GM12801 (cell line): ENCODE data around the gene POLA1.

Experiments used
- TF ChIP-seq, protein P1 (sequence below): IDR thresholded peaks from one replicate; pipeline ENCODE4 v1.5.1; 2011; ENCODE audit warnings: control low read depth; ENCODE audit not compliant: insufficient read length; ENCODE audit errors: extremely low read depth

Gene POLA1

DNA sequence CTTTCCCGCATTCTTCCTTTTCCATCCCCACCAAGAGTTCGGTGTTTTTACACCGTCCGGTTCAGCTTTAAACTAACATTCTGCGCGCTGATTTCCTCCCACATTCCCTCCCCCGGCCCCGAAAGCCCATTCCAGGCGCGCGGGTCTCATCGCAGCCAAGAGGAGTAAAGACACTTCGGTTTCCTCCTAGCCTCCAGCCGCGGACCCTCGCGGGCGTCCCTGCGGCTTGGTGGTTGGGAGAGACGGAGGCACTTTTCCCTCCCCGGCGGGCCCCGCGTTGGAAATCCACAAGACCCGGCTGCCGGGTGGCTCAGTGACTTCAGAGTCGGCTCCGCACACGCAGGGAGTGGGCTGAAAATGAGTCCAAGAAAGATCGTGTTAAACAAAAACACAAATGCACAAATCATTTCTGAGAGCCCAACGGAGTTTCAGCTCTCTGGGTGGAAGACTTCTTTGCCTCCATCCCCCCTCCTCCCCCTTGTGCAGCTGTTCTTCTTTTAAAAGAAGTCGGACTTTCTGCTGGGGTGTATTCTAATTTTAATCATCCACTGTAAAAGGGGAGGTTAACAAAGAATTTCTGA, 324.0 kb downstream of the POLA1 start:
- TF ChIP-seq, protein P1, sequence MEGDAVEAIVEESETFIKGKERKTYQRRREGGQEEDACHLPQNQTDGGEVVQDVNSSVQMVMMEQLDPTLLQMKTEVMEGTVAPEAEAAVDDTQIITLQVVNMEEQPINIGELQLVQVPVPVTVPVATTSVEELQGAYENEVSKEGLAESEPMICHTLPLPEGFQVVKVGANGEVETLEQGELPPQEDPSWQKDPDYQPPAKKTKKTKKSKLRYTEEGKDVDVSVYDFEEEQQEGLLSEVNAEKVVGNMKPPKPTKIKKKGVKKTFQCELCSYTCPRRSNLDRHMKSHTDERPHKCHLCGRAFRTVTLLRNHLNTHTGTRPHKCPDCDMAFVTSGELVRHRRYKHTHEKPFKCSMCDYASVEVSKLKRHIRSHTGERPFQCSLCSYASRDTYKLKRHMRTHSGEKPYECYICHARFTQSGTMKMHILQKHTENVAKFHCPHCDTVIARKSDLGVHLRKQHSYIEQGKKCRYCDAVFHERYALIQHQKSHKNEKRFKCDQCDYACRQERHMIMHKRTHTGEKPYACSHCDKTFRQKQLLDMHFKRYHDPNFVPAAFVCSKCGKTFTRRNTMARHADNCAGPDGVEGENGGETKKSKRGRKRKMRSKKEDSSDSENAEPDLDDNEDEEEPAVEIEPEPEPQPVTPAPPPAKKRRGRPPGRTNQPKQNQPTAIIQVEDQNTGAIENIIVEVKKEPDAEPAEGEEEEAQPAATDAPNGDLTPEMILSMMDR, result no peak

DNA sequence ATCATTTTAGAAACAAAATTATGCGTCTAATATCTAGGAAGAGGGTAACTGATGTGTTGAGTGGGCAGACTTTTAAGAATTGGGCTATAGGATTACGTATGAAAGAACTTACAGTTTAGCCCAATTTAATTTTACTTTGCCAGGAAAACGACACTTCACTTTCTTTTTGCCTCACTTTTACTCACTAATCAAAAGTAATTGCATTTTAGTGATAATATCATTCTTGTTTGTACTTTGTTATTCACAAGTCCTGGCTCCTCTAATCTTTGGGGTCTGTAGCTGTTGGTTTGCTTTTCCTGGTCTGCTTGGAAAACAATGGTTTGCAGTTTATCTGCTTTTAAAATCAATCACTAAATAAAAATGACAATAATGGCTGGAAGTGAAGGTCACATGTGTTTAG, 325.0 kb downstream of the POLA1 start:
- TF ChIP-seq, protein P1, result no peak

DNA sequence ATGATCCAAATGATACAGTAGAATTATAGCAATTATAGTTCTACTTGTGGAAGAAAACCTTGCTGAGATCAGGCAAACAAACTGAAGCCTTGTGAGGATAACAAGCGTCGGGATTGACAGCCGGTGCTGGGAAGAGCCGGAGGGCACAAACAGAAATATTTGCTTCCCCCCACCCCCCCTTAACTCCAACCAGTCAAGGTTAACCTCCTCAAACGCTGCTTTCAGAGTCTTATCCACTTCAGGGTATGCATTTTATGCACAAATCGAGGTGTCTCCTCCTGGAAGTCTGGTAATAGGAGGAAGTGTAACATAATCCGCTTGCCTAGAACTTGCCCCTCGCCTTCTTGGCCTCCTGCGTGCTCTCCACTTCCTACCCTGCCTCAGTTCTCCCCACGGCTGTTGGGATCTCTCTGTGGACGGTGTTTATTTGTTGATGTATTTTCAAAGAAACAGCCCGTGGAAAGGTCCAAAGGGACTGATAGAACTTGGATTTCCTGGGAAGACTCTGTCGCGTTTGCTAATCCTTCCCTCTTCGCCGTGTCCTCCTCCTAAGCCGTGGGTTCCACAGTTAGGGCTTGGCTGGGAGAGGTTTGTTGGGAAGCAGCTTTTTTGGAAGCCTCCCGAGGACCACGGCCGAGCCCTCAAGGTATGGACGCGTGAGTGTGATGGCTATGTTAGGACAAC, 326.1 kb downstream of the POLA1 start:
- TF ChIP-seq, protein P1, result no peak

DNA sequence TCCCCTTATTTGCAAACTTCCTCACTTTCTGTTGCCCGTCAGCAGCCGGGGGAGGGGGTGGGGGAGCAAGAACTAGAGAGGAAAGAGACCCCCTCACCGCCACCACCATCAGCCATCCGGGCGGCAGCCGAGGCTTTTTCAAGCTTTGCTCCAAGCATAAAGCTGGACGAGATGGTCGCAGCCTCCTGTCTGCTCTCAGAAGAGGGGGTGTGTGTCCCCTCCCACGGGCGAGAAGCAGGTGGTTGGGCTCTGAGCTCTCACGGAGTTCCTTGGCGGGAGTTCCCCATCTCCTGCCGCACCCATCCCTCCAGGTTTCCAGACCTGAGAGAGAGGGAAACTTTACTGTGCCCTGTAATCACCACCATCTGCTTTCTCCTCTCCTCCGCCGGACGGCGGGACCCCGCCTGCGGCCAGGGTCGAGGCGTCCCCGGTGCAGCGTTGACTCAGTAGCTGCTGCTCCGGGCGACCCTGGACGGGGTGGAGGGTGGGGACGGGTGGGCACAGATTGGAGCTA, 326.7 kb downstream of the POLA1 start:
- TF ChIP-seq, protein P1, result no peak

DNA sequence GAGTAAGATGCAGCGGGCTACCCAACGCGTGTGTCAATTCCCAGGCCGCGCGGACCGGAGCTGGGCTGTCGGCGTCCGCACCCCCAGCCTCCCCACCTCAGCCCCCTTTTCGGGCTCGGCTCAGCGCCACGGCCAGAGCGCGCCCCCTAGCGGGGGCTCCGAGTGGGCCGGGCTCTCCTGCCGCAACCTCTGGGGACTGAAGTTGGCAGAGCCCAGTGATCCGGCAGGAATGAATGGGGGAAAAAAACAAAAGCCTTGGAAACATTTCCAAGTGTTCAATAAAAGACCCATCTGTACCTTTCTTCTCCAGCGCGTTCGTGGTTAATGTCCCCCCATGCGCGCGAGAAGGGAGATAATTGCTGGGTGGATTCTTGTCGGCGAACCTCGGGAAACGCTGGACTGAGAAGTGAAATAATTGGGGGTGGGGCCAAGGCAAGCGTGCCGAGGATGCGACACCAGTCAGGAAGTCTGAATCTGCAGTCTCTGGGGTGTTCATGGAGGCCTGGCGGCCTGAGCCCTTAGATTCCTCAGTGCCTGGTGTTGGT, 327.3 kb downstream of the POLA1 start:
- TF ChIP-seq, protein P1, result no peak

DNA sequence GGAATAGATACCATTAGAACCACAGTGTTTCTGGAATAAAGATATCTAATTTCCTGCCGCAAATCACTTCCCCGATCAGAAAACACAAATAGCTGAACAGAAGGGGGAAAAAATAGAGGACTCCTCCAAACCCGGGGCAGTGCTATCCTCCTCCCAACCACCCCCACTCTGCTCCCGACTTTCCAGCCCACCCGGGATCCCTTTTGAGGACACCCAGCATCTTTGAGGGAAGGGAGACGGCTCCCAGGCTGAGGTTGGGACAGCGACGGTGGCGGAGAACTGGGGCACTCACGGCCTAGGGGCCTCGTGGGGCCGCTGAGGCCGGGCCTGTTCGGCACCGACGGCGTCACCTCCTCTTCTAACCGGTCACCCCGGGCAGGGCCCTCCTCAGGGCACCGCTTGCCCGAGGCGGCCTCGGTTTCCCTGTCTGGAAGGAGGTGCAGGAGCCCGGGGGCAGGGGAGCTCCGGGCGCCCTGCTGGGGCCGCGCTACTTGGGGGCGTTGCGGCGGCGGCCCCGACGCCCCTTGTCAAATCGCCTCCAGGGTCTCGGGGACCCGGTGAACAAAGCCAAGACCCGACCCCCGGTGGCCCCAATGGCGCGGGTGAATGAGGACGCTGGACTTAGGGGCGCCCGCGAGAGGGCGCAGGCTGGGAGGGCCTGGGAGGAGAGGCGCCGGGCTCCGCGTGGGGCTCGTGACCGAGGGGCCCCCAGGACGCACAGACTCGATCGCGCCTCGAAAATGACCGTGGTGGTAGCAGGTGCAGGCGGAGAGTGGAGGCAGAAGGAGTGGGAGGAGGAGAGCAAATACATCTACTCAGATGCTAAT, 329.0 kb downstream of the POLA1 start:
- TF ChIP-seq, protein P1, result no peak

DNA sequence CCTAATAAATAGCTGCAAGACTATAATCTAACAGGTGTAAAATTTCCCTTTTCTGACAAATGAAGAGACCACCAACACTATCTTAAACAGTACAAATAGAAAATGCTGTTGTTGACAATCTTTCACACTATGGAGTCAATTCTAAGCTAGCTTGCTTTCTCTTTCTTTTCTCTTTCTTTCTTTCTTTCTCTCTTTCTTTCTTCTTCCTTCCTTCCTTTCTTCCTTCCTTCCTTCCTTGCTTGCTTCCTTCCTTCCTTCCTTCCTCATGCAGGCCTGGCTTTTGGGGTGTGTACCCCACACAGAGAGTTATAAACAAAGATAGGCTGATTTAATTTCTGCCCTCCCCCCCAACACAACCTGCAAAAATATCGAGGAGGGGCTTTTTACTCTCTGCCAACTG, 330.2 kb downstream of the POLA1 start:
- TF ChIP-seq, protein P1, result no peak
